Activated CD8-positive, alpha-beta memory T cell treated with anti-CD3 and anti-CD28 coated beads, Interleukin-2, amount 50 U/mL, for 4 hours (primary cell): Measurements from ENCODE around the gene FOXR1.
"Not testable (repeated sequence)": the region's sequence is repeated elsewhere in the genome, so short reads cannot be mapped to it uniquely, and the experiment has no call there.

Experiments
- DNase-seq: peaks from one replicate; pipeline ENCODE4 v3.0.0-alpha.2; 2020

FOXR1 gene

DNA sequence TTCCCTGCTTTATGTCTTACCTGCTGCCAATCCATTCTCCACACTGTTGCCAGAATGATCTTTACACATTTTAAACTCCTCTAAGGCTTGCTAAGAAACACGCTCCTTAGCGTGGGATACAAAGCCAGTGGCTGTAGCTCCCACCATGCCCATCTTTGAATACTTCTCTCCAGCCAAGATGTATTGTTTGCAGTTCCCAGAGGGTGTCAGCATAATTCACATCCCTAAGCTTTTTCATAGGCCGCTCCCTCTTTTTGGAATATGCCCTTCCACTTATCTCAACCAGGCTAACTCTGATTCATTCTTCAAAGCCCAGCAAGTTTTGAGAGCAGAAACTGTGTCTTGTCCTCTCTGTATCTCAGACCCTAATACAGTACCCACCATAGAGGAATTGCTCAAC lies 23.6 kb upstream of the FOXR1 start:
- DNase-seq = no peak

GRCh38 chr11:118953265-118953664 lies 18.3 kb upstream of the FOXR1 start:
- DNase-seq = no peak

DNA sequence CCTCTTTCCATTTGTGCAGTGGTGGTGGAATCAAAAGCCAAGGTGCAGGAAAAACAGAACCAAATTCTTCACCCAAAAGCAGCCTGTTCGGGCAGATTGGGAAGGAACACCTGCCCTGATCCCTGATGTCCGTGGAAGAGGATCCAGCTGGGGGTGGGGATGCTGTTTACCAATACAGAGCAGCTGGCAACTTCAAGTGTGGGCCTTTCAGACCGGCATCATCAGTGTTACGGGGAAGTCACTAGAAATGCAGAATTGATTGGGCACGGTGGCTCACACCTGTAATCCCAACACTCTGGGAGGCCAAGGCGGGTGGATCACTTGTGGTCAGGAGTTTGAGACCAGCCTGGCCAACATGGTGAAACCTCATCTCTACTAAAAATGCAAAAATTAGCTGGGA lies 17.6 kb upstream of the FOXR1 start:
- not testable (repeated sequence) for DNase-seq

DNA sequence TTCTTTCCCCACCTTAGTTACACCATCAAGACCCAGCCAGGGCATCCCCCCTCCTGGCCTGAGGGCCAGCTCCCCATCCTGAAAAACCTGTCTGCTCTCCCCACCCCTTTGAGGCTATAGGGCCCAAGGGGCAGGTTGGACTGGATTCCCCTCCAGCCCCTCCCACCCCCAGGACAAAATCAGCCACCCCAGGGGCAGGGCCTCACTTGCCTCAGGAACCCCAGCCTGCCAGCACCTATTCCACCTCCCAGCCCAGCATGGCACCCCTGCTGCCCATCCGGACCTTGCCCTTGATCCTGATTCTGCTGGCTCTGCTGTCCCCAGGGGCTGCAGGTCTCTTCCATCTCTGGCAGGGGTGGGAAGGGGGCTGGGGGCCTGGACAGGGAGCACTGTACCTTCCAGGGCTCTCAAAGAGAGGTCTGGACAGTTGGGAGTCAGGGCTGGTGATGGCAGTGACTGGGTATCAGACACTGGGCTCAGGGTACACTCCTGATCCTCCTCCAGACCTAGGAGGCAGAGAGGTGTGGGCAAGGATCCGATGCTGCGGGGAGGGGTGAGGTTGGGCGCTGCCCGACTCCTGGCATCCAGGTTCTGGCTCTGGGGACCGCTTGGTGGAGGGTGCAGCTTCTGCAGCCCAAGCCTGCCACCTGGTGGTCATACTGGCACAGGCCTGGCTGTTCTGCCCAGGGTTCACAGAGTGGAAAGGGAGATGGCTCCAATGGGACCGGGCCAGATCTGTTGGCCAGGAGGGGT lies 15.3 kb upstream of the FOXR1 start, which contains the start of gene UPK2:
Gene UPK2, plus strand, starts transcription at position 205 of the 753 bp plus-strand sequence. Its CDS starts 53 bp downstream, at position 258.
- DNase-seq = peak; percentile 91

- no peak for DNase-seq
Measured at GRCh38 chr11:118956847-118957469, 14.6 kb upstream of the FOXR1 start.

DNA sequence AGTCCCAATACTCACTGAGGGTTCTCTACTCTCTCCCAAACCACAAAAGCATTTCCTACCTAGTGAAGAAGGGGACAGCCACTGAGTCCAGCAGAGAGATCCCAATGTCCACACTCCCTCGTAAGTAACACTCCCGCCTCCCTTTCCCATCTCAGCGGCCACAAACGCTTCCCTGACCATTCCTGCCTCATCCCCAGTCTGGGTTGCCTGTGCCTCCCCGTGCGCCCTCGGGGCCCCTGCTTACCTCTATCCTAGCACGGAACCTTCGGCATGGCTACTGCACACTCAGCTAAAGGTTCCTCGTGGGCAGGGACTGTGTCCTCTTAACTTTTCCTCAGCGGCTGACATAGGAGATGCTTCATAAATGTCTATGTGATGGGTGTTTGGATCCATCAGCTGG lies 14.0 kb upstream of the FOXR1 start:
- no peak for DNase-seq

DNA sequence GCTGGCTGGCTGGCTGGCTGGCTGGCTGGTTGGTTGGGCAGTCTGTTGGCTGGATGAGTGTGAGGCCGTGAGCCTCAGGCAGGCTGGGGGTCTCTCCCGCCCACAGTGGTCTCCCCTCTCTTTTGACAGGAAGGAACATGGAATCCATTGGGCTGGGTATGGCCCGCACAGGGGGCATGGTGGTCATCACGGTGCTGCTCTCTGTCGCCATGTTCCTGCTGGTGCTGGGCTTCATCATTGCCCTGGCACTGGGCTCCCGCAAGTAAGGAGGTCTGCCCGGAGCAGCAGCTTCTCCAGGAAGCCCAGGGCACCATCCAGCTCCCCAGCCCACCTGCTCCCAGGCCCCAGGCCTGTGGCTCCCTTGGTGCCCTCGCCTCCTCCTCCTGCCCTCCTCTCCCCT lies 13.6 kb upstream of the FOXR1 start:
- DNase-seq = no peak

DNA sequence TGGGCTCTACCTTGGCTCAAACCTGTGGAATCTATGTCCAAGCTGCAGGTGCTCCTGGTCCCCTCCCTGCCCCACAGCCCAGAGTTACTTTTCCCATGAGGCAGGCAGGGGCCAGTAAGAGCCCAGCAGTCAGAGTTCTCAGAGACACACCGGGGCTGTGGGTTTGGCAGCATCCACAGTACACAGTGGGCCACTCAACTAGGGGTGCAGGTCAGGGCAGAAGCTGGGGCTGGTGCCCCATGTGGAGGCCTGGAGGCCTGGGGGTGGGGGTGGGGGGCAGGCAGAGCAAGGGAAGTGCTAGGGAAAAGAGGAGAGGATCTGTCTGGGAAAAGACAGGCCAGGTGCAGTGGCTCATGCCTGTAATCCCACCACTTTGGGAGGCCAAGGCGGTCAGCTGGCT lies 13.0 kb upstream of the FOXR1 start:
- no peak for DNase-seq

DNA sequence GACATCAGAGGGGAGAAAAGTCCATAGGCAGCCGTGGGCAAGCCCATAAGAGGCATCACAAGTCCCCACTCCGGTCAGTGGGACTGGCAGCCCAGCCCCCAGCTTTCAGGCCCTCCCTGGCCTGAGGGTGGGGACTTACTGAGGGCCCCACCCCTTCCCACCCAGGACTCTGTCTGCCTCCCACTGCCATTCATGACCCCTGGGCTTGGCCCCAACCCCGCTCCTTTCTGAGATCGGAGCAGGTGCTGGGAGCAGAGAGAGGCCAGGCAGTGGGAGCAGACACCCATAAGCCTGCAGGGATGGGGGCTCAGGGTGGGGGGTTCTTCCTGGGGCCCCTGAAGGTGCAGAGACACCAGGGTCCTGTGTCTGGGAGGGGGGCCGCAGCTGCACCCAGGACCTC lies 10.4 kb upstream of the FOXR1 start:
- DNase-seq = no peak

GRCh38 chr11:118961591-118961990 lies 10.0 kb upstream of the FOXR1 start:
- DNase-seq = no peak

DNA sequence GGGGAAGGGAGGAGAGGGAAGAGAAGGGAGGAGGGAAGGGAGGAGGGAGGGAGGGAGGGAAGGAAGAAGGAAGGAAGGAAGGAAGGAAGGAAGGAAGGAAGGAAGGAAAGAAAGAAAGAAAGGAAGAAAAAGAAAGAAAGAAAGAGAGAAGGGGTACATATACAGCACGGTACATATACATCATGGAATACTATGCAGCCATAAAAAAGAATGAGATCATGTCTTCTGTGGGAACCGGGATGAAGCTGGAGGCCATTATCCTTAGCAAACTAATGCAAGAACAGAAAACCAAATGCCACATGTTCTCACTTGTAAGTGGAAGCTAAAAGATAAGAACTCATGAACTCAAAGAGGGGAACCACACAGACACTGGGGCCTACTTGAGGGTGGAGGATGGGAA lies 2.1 kb upstream of the FOXR1 start:
- not testable (repeated sequence) for DNase-seq

DNA sequence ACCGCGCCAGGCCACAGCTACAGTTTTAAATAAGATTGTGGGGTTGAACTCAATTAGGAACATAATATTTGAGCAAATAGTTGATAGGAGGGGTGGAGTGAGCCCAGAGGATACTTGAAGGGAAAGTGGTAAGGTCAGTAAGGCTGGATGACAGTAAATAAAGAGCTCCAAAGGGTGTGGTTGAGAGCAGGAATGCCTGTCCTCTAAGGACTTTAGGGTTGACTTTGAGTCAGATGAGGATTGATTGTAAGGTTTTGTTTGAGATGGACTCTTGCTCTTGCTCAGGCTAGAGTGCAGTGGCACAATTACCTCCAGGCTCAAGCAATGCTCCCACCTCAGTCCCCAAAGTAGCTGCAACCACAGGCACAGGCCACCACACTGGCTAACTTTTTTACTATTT lies 2.4 kb downstream of the FOXR1 start:
- DNase-seq = no peak

- DNase-seq = no peak
Measured at GRCh38 chr11:118975771-118976709, 4.5 kb downstream of the FOXR1 start.

DNA sequence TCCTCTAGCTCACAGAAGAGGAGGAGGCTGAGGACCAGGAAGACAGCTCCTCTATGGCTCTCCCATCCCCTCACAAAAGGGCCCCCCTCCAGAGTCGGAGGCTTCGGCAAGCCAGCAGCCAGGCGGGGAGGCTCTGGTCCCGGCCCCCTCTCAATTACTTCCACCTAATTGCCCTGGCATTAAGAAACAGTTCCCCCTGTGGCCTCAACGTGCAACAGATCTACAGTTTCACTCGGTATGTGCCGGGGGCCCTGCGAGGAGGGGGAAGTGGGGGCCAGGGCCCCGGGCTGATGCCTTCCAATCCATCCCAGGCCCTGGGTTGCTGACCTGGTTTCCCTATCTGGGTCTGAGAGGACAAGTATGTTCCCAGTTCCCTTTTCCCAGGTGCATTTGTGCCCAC lies 7.9 kb downstream of the FOXR1 start:
- DNase-seq = no peak

DNA sequence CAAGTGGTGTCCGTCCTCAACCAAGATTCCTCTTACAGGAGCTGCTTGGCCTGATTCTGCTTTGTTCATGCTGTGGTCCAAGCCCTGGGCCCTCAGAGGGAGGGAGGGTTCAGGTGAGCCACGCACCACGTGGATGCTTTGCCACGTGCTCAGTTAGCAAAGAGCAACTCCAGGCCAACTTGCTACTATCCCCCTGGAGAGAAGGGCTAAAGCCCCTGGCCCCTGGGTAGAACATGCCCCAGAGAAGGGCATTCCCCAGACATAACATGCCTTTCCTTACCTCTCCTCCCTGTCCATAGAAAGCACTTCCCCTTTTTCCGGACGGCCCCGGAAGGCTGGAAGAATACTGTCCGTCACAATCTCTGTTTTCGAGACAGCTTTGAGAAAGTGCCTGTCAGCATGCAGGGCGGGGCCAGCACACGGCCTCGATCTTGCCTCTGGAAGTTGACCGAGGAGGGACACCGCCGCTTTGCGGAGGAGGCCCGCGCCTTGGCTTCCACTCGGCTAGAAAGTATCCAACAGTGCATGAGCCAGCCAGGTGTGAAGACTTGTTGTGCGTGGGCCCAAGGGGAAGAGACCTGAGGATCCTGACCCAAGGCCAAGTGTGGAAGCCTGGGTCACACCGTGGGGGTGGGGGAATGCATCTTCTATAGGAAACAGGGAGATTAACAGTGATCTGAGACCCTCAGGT lies 8.8 kb downstream of the FOXR1 start:
- DNase-seq = no peak

GRCh38 chr11:118984337-118984736 lies 12.8 kb downstream of the FOXR1 start:
- DNase-seq = not testable (repeated sequence)

DNA sequence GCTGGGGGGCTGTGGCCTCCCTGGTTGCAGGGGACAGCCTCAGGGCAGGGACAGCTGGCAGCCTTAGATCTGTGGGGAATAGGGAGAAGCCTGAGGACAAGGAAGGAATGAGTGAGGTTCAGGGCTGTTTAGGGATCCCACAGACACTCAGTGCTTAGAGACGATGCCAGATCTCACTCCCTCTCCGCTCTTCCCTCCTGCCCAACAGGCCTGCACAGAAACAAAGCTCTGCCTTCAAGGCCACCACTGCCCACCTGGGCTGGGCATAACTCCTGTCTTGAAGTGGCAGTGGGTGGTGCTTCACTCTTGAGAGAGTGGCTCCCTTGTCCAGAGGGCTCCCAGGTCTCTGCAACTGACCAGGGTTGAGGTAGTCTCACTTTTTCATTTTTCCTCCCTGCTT lies 13.3 kb downstream of the FOXR1 start:
- no peak for DNase-seq

GRCh38 chr11:118988280-118988679 lies 16.7 kb downstream of the FOXR1 start:
- no peak for DNase-seq

GRCh38 chr11:118991486-118992038 lies 20.0 kb downstream of the FOXR1 start:
- not testable (repeated sequence) for DNase-seq

DNA sequence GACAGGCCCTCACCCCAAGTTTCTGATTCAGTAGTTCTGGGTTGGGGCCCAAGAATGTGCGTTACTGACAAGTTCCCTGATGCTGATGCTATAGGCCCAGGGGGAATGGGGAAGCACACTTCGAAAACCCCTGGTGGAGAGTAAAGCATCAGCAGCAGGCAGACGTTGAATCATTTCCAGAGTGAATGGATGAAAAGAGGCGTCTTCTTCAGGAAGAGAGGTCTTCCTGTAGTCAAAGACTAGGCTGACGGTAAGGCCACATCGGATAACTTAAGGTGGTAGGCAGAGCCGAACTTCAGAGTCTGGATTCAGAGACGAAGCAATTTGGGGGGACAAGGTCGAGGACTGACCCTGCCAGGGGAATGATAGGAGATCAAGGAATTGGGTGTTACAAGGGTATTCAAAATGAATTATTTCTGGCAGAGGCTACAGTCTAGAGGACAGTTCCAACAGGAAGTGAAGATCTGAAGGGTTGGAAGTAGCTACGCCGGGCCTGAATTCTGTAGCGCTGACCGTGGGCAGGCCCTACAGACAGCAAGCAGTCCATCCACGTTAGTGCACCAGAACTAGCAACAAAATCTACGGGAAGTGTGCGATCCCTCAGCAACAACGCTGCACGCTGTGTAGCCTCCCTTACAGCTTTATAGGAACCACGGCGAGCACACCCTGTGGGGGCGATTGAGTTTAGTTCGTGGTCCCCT lies 25.5 kb downstream of the FOXR1 start:
- peak; percentile 22 for DNase-seq

- DNase-seq = peak; percentile 95
Measured at GRCh38 chr11:118997627-118998387, 26.2 kb downstream of the FOXR1 start, which contains the start of gene CENATAC. Gene CENATAC, plus strand, starts transcription at chr11:118998138. Its CDS starts 60 bp downstream, at chr11:118998198.
